Muscle of arm (tissue), 12 donors: ENCODE measurements around the gene SOBP. TPM values are rescaled to one million over a fixed set of nuclear protein-coding genes. Genes with fewer than 3 reads are reported as not detected.

Experiments
- DNase-seq: peaks from one replicate; pipeline ENCODE4 v3.0.0-alpha.2; 2013
- polyA plus RNA-seq, 12 donors: library from polyadenylated mRNA; unstranded; fragments of 120-200 nt; gene quantifications; one replicate each; pipeline ENCODE4 v1.2.1, GENCODE V29; 2013; ENCODE audit not compliant: insufficient read length in 12 of 12

SOBP gene
- polyA plus RNA-seq, 12 donors = 13.5 to 24.4 (median 15.7) TPM; not detected in 1

GRCh38 chr6:107677399-107677798 lies 187.5 kb downstream of the SOBP start:
- DNase-seq = no peak

DNA sequence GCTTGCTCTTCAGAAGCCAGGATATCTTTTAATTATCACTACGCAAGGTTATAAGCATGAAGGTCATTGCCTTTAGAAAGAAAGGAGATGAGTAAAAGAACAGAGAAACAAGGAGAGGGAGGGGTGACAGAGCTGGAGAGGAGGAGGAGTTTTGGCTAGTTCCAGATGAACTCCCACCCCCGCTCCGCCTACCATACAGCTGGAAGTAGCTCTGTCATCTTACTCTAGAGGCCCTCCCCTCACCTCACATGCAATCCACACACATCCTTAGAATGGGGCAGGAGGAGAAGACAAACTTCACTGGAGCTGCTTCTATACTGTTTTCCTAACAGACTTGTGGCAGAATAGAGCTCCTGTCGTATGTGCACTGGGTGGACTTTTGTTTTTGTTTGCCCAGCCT lies 189.5 kb downstream of the SOBP start:
- no peak for DNase-seq

DNA sequence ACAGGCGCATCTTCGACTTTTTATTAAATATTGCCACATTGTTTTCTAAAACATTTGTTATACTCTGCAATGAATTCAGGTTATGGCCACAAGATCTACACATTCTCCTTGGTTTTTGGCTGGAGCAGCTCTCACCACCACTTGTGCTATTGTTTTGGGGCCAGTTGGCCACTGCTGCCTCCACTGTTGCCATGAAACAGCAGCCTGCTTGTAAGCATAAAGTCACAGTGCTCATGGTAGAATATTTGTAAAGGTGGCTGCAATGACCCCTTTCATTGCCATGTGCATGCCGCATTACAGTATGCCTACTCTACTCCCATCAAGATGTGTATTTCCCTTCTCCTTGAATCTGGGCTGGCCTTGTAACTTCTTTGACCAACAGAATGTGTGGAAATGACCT lies 192.8 kb downstream of the SOBP start:
- DNase-seq = no peak

GRCh38 chr6:107683183-107683582 lies 193.3 kb downstream of the SOBP start:
- no peak for DNase-seq

GRCh38 chr6:107684996-107685395 lies 195.1 kb downstream of the SOBP start:
- DNase-seq = no peak

GRCh38 chr6:107689190-107689589 lies 199.3 kb downstream of the SOBP start:
- DNase-seq = no peak

DNA sequence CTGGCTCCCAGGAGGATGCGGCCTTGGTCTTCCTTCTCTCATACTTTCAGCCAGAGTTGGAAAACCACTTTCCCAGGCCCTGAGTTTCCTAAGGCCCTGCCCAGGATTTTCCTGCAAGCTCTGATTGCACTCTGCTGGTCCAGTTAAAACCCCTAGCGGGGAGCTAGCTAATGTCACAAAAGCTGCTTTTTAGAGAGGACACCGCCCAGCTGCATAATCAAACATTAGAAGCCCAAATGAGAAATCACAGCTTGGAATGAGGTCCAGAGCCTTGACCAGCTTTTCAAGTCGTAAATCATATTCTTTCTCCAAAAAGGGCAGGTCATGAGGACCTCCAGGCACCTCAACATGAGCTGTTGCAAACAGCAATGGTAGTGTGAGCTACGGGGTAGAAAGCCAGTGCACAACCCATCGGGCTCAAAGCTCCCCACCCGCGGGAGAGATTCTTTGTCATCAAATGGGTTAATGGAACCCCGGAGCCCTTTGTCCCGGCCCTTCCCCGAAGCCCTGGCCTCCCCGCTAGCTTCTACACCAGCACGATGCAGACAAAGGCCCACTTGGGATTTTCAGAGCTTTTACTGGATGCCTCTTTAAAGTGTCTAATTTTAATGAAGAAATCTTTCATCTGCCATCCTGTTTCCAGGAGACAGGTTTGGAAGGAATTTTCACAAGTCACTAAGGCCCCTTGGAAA lies 200.2 kb downstream of the SOBP start:
- peak; percentile 74 for DNase-seq

DNA sequence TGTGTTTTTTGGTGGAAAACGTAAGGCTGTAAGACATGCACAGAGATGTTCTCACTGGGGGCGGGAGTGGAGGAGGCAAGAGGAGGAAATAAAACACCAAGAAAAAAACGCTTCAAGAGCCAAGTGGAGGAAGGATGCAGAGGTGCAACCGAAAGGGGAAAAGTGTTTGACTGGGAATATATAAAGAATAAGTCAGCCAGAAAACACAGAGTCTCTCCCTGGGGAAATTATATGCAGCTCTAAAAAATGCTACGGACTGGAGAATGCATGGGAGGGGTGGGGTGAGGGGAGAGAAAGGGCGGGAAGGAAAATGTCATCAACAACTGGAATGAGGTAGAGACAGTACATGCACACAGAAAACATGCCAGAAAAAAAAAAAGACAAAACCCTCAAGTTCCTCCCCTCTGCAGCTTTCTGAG lies 200.7 kb downstream of the SOBP start:
- DNase-seq = peak; percentile 89

- DNase-seq = peak; percentile 83
These were observed 201.3 kb downstream of the SOBP start for GRCh38 chr6:107691062-107691751.

- DNase-seq = no peak
These were observed 202.4 kb downstream of the SOBP start for GRCh38 chr6:107692351-107692750.

- DNase-seq = no peak
These were observed 205.3 kb downstream of the SOBP start for GRCh38 chr6:107695061-107695720.

- no peak for DNase-seq
These were observed 207.8 kb downstream of the SOBP start for GRCh38 chr6:107697682-107698081.

DNA sequence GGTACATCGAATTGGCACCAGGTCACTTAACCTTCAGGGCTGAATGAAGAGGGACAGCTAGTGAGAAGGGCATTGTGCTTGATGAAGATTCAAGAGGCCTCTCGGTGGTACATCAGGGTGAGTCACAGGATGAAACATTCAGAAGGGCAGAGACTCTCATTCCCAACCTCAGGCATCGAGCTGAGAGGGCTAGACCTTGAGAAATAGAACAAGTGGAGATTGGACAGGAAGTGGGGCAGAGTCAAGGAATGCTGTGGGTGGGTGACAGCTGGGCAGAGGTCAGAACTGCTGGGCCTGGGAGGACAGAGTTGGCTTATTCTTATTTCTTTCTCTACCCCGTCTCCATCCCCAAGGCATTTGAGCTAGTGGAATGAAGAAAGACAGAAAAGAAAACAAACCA lies 208.2 kb downstream of the SOBP start:
- no peak for DNase-seq

DNA sequence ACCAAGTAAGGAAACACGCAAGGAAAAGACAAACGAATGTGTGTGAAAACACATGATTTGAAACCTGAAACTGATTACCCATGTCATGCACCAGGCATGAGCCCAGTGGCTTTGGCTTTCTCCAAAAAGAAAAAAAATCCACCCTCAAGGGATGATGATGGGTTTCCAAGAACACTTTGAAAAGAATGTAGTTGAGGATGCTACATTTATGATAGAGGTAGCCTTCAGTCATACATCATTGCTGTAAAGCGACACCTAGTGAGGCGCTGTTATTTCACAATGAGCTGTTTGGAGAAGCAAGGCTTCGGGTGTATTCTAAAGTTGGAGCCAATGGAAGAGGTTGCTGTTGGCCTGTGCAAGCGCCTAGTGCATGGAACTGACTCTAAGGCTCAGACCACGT lies 209.3 kb downstream of the SOBP start:
- no peak for DNase-seq

DNA sequence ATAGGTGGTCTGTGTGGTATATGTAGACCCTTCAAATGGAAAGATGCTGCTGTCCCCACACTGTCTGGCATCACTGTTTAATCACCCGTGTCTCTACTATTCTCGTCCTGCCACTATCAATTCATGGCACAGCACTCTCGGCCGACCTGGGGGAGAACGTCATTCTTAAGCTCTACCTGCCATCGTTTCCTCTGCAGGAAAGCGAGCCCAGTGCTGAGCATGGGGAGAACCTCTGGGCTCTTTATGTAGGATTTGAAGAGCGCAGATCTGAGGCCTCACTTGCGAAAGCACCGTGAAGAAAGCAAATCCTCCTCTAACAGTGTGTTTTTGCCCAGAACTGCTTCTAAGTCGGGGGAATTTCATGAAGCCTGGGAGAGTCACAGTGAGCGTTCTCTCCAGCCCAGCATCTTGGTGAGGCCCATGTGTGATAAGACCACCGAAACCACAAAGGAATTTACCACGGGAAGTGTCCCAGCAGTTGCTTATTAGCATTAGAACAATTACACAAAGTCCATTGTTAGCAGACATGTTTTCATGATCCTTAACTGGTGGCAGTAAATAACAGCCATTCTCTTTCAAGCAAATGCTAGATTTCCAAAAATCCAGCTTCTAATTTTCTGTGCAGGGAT lies 209.9 kb downstream of the SOBP start:
- DNase-seq = no peak

DNA sequence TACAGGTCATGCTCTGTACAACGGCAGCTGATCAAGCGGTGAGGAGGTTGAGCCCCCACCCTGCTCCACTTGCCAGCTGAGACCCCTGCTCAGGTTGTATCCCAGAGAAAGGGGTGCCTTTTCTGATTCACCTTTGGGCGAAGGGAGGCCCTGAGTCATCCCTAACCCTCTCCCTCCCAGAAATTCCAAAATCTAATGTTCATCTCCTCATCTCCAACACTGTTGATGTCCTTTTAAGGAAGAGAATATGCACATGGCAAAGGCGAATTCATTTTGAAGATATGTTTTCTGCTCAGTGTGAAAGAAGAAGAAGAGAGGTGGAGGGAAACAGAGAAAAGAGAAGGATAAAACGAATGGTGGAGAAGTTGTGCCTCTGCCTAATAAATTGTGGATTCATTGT lies 213.7 kb downstream of the SOBP start:
- no peak for DNase-seq

- peak; percentile 79 for DNase-seq
These were observed 214.6 kb downstream of the SOBP start for GRCh38 chr6:107704347-107705013.

DNA sequence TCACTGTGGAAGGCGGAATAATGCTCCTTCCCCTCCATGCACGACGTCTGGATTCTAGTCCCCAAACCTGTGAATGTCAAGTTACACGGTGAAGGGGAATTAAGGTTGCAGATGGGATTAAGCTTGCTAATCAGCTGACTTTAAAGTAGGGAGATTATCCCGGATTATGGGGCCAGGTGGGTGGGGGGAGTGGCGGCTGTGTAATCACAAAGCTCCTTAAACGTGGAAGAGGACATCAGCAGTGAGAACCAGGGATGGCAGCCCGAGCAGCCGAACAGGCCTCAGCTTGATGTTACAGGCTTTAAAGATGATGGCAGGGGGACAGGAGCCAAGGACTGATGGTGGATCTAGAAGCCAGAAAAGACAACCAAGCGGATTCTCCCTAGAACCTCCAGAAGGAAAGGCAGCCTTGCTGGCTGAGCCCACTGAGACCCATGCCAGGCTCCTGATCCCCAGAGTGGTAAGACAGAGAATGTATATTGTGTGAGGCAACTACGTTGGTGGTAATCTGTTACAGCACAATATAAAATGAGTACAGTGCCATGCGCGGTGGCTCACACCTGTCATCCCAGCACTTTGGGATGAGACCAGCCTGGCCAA lies 216.7 kb downstream of the SOBP start:
- no peak for DNase-seq

GRCh38 chr6:107707346-107708275 lies 217.7 kb downstream of the SOBP start:
- no peak for DNase-seq

DNA sequence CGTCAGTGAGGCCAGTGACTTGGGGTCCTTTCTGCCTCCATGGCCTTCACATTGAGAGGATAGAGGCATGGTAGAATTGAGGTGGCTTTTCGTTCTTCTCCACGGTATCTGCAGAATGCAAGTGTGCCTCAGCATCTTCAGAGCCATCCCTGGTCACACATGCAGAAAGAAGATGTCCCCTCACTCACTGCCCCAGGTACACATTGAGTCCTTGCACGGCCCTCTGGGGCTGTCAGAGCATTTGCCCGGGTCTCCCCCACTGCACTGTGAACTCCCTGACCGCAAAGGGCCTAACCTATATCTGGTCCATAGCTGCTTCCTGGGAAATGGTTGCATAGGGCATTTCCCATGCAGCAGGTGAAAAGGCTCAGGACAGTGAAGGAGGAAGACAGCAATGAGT lies 218.5 kb downstream of the SOBP start:
- DNase-seq = no peak
